Fibroblast of mammary gland (primary cell): ENCODE measurements around the gene PROB1.

Experiments used
- DNase-seq: peaks from one replicate; pipeline ENCODE4 v3.0.0-alpha.2; 2010; ENCODE audit warnings: low read depth
- H3K4me3 ChIP-seq: 2 replicates; pipeline ENCODE4 v1.5.1; 2011; ENCODE audit warnings: low read depth, mild to moderate bottlenecking, low read length, moderate library complexity; ENCODE audit not compliant: control insufficient read depth
- CTCF ChIP-seq: conservative IDR thresholded peaks from 2 replicates; pipeline ENCODE4 v1.5.1; 2011; ENCODE audit warnings: low read depth, low read length, inconsistent platforms; ENCODE audit not compliant: control insufficient read depth, insufficient read depth

Gene PROB1

GRCh38 chr5:139383275-139383992, 11.5 kb downstream of the PROB1 start, which contains the start of gene SLC23A1:
TSS of gene SLC23A1 (minus strand) at chr5:139383297. CDS start at chr5:139383253, 44 bp downstream.
- no peak for DNase-seq
- no peak for TF ChIP-seq CTCF
- H3K4me3 ChIP-seq = no peak within 1 kb of the TSS

GRCh38 chr5:139382807-139383206, 12.1 kb downstream of the PROB1 start:
- TF ChIP-seq CTCF = no peak
- DNase-seq = no peak
- no peak overlapping the region for H3K4me3 ChIP-seq

GRCh38 chr5:139381837-139382761, 12.8 kb downstream of the PROB1 start:
- TF ChIP-seq CTCF = no peak
- H3K4me3 ChIP-seq = no peak overlapping the region
- no peak for DNase-seq

GRCh38 chr5:139379626-139380449, 15.1 kb downstream of the PROB1 start:
- DNase-seq = no peak
- TF ChIP-seq CTCF = no peak
- H3K4me3 ChIP-seq = no peak overlapping the region

GRCh38 chr5:139378941-139379361, 16.0 kb downstream of the PROB1 start:
- no peak for TF ChIP-seq CTCF
- DNase-seq = no peak
- H3K4me3 ChIP-seq = no peak overlapping the region
